AG04449 (cell line): ENCODE data around the gene CD69.
"Not testable (repeated sequence)": the region's sequence is repeated elsewhere in the genome, so short reads cannot be mapped to it uniquely, and the experiment has no call there.

Experiments used
- CTCF ChIA-PET: fragments of 350-600 bp; formaldehyde crosslinking; extraction: SDS; loops from one replicate; lab custom pipeline; 2021; ENCODE audit warnings: antibody characterized with exemption; lab: Yijun Ruan, JAX
- POLR2A ChIA-PET: fragments of 400-600, 350-600 bp; formaldehyde crosslinking; extraction: SDS; loops from one replicate; lab custom pipeline; 2020; ENCODE audit warnings: antibody characterized with exemption, inconsistent platforms; lab: Yijun Ruan, JAX
- DNase-seq: peaks from one replicate; pipeline ENCODE4 v3.0.0-alpha.2; 2010; ENCODE audit warnings: low read depth, low spot score
- H3K4me3 ChIP-seq: 2 replicates; pipeline ENCODE4 v1.5.1; 2011; ENCODE audit warnings: low read depth, mild to moderate bottlenecking, control low read depth, low read length
- TF ChIP-seq, protein P1 (sequence below): IDR thresholded peaks from one replicate; pipeline ENCODE4 v1.5.1; 2011; ENCODE audit warnings: mild to moderate bottlenecking, moderate library complexity, low read length, control low read depth, inconsistent platforms; ENCODE audit not compliant: insufficient read depth; ENCODE audit errors: missing control alignments

Gene CD69

DNA sequence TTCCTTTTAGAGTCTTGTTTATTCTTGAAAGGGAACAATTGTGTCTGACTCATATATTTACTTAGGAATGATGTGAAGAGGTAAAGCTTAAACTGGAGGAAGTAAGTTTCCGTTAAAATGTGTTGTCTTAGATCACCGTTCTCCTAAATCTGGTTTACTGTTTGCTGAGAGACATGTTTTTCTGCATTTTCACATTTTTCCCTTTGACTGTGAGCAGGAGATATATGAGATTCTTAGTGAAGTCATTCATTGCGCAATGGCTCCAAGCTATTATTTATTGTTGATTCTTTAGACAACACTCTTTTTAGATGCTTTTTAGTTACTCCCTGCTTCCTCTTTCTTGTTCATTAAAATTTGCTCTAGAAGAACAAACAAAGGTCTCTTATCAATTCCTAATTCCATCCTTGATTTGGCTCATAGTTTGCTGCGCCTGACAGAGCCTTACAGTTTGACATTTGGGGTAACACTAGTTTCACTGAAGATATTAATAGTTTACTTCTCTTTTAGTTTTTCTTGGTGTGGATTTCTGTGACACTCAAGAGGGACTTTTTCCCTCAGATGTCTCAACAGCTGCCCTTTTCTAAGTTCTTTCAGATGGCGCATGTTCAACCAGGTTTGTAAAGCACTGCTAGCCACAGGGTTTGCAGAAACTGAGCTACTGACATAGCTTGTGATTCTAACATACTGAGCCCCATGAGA is 39.2 kb downstream of the CD69 start:
- H3K4me3 ChIP-seq = no peak overlapping the region
- TF ChIP-seq, protein P1, sequence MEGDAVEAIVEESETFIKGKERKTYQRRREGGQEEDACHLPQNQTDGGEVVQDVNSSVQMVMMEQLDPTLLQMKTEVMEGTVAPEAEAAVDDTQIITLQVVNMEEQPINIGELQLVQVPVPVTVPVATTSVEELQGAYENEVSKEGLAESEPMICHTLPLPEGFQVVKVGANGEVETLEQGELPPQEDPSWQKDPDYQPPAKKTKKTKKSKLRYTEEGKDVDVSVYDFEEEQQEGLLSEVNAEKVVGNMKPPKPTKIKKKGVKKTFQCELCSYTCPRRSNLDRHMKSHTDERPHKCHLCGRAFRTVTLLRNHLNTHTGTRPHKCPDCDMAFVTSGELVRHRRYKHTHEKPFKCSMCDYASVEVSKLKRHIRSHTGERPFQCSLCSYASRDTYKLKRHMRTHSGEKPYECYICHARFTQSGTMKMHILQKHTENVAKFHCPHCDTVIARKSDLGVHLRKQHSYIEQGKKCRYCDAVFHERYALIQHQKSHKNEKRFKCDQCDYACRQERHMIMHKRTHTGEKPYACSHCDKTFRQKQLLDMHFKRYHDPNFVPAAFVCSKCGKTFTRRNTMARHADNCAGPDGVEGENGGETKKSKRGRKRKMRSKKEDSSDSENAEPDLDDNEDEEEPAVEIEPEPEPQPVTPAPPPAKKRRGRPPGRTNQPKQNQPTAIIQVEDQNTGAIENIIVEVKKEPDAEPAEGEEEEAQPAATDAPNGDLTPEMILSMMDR = no peak
- ChIA-PET POLR2A (no interaction called here), CTCF (interaction anchor here (1.3 to 2.0 kb wide), 3 partner anchors 14 to 28 kb away, joined by 4 to 10 read pairs (median 6); no protein-coding TSS in a partner anchor)
- DNase-seq = no peak

DNA sequence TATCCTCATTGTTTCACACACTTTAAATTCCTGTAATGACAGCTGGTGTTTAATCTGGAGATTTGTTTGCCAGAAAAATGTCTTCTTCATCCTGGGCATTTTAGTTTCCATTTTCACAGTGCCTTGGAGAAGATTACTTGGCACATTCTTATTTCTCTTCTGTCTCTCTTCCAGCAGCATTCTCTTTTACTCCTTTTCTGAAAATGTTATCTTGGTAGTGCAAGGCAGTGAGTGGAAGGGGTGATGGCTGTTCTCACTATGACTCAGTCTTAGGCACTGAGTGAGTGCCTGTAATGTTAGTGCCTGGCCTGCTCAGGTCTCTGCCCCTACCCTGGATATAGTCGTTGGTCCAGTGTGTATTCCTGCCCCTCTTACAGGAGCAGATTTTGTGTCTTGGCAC is 40.9 kb downstream of the CD69 start:
- POLR2A ChIA-PET = no interaction called here

DNA sequence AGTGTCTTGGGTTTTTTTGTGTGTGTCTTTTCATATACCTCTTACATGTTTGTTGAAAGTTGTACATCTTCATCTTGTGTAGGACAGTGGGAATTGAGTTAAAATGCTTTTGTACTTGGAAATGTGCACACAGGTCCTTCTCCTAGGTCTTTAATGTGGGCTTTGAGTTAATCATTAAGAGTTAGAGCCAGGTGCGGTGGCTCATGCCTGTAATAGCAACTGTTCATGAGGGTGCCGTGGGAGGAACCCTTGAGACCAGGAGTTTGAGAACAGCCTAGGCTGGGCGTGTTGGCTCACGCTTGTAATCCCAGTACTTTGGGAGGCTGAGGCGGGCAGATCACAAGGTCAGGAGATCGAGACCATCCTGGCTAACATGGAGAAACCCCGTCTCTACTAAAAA is 41.7 kb downstream of the CD69 start:
- ChIA-PET POLR2A (no interaction called here), CTCF (interaction anchor here (3.1 kb wide), 1 partner anchor 11 kb away, joined by 15 read pairs; no protein-coding TSS in a partner anchor)
- TF ChIP-seq, protein P1 = no peak
- no peak overlapping the region for H3K4me3 ChIP-seq
- no peak for DNase-seq

More for the DNA sequence above, 40.9 kb downstream of the CD69 start:
- H3K4me3 ChIP-seq = no peak overlapping the region
- no peak for DNase-seq
- CTCF ChIA-PET = interaction anchor here (3.1 kb wide), 1 partner anchor 12 kb away, joined by 15 read pairs; no protein-coding TSS in a partner anchor
- TF ChIP-seq, protein P1 = no peak

DNA sequence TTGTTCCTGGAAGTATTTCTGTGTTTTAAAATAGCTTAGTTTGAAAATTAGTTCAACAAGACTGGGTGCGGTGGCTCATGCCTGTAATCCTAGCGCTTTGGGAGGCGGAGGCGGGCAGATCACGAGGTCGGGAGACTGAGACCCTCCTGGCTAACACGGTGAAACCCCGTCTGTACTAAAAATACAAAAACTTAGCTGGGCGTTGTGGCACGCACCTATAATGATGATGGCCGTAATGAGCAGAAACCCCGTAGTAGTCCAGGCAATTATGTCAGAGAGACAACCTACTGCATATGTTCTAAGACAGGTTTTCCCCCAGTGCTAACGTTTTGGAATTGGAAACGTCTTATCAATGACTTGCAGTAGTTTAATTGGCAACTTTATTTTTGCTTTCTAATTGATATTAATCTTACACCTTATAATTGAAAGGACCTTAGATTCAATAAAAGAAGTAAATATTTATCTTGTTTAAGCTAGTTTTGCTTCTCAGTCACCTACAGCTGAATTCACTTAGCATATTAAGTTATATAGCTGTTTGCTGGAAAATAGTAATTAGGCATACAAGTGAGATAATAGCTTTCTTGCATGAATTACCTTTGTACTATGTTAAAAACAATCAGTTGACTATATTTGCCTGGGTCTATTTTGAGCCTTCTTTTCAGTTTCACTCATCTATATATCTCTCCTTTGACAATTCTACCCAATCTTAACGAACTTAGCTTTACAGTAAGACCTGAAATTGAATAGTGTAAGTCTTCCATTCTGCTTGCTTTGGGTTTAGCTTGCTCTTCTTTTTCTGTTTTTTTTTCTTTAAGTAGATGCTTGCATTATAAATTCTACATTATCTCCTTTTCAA is 43.4 kb downstream of the CD69 start:
- POLR2A ChIA-PET = no interaction called here
- TF ChIP-seq, protein P1 = no peak
- no peak for DNase-seq
- H3K4me3 ChIP-seq = no peak overlapping the region
- CTCF ChIA-PET = interaction anchor here (0.7 to 3.1 kb wide), 5 partner anchors 9 to 35 kb away, joined by 3 to 15 read pairs (median 5); no protein-coding TSS in a partner anchor

DNA sequence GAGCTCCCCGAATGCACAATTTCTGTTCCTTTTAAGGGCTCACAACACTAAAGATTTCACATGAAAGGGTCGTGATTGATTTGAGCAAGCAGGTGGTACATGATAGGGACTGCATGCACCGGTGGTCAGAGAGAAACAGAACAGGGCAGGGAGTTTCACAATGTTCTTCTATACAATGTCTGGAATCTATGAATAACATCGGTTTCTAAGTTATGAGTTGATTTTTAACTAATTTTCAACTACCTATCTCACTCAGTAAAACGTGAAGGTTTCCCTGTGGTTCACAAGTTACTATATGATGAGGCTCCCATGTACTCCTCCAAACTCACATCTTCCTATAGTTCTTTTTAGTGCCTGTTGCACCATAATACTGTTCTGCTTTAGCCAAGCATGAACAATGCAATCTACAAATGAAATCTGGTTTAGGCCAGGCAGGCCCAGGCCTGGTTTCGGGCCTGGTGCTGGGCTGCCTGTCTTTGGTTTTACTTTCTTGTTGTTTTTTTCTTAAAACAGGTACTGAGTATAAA is 47.6 kb downstream of the CD69 start:
- DNase-seq, POLR2A ChIA-PET, H3K4me3 ChIP-seq: not testable (repeated sequence)
- CTCF ChIA-PET = interaction anchor here (7.7 kb wide), 1 partner anchor 77 kb away, joined by 245 read pairs; no protein-coding TSS in a partner anchor

DNA sequence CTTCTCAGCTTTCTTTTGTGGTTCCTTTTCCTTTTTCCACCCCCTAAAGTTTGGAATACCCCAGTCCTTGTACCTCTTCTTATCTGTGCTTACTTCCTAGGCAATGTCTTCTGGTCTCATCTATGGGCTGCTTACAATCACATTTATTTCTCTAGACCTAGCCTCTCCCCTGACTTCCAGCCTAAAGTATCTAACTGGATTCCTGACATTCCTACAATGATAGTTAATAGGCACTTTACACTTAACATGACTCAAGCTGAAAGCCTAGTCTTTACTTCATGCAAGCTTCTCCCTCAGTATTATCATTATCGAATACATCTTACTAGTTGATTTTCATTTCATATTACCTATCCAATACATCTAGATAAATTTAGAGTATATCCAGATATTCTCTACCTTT is 49.0 kb downstream of the CD69 start:
- H3K4me3 ChIP-seq = no peak overlapping the region
- DNase-seq = no peak
- CTCF ChIA-PET = interaction anchor here (0.9 to 7.7 kb wide), 6 partner anchors 9 to 75 kb away, joined by 3 to 245 read pairs (median 4); no protein-coding TSS in a partner anchor
- POLR2A ChIA-PET = no interaction called here
- TF ChIP-seq, protein P1 = no peak
